Testis (tissue), 3 donors: ENCODE measurements around the gene TNNI3K. TPM values are rescaled to one million over a fixed set of nuclear protein-coding genes. Genes with fewer than 3 reads are reported as not detected.

ENCODE experiments used
- DNase-seq: peaks from one replicate; pipeline ENCODE4 v3.0.0-alpha.2; 2019
- H3K27ac ChIP-seq, 2 donors: fragments of 200-600 bp; sonication (generic); one replicate each; pipeline ENCODE4 v1.5.1; 2019
- H3K27me3 ChIP-seq: fragments of 200-600 bp; sonication (generic); one replicate; pipeline ENCODE4 v1.5.1; 2019
- H3K36me3 ChIP-seq: fragments of 200-600 bp; sonication (generic); one replicate; pipeline ENCODE4 v1.5.1; 2017; ENCODE audit warnings: low read depth; ENCODE audit errors: missing control alignments
- H3K4me1 ChIP-seq: fragments of 200-600 bp; sonication (generic); one replicate; pipeline ENCODE4 v1.5.1; 2019
- H3K4me3 ChIP-seq, 2 donors: fragments of 200-600 bp; sonication (generic); one replicate each; pipeline ENCODE4 v1.5.1; 2017 to 2019
- H3K9me3 ChIP-seq: fragments of 200-600 bp; sonication (generic); one replicate; pipeline ENCODE4 v1.5.1; 2017
- CTCF ChIP-seq, 3 experiments: fragments of 450-650 bp in 2 of 3; fragments of 200-600 bp in 1 of 3; sonication (generic) in 1 of 3; IDR thresholded peaks; one replicate each; pipeline ENCODE4 v1.5.1; 2016 to 2019; ENCODE audit warnings: antibody characterized with exemption in 3 of 3, mild to moderate bottlenecking in 2 of 3, moderate library complexity in 1 of 3
- POLR2A ChIP-seq: fragments of 450-650 bp; IDR thresholded peaks from one replicate; pipeline ENCODE4 v1.6.1; 2017; ENCODE audit warnings: antibody characterized with exemption, mild to moderate bottlenecking, moderate library complexity
- WGBS, 2 donors: methylation state at CpG; one replicate each; pipeline ENCODE4 v1.1.5; 2018; 5-methylcytosine and 5-hydroxymethylcytosine counted together
- intact Hi-C: fragments of 100-400 bp; cut with DNase I; formaldehyde crosslinking; loops from one replicate; pipeline ENCODE4 v1.15.1; 2023; ENCODE audit warnings: low total_unique reads
- polyA plus RNA-seq: library from polyadenylated mRNA; stranded (reverse); fragments of 350-450 nt; fragmentation: Illumina TruSeq; extraction: RNeasy Lipid Tissue Mini Kit (QIAGEN cat#74804); gene quantifications from one replicate; pipeline ENCODE4 v1.2.3, GENCODE V29; 2014; ENCODE audit warnings: low read depth, low replicate concordance; ENCODE audit not compliant: insufficient read depth
- total RNA-seq, 2 donors: library from RNA; depleted of rRNA; stranded (reverse); fragments of >200 nt; gene quantifications; one replicate each; pipeline ENCODE4 v1.2.3, GENCODE V29; 2016

The TNNI3K gene
- total and polyA plus RNA-seq, 3 donors from 2014 or later, result 6.4 to 6.8 (median 6.5) TPM

GRCh38 chr1:74498901-74499300, 263.7 kb downstream of the TNNI3K start:
- Histone ChIP-seq H3K27me3 (no peaks in the 10 kb centered on the region), H3K4me3 (no peak overlapping the region), H3K4me1 (no peaks in the 10 kb centered on the region), H3K36me3 (no peaks in the 10 kb centered on the region), H3K9me3 (no peaks in the 10 kb centered on the region), H3K27ac (no peak overlapping the region)
- DNase-seq, result no peak
- 93 to 94% methylated on average over 3 of the region's 3 CpGs for WGBS, 2 donors
- TF ChIP-seq POLR2A (no peak), CTCF (IDR thresholded peaks at IDR 0.05) (no peak)
- intact Hi-C loops, result no loop called here

- intact Hi-C loops, result no loop called here
- H3K27ac ChIP-seq, result no peak overlapping the region
- WGBS, 2 donors, result 20 to 28% methylated on average over 4 of the region's 4 CpGs
Measured at GRCh38 chr1:74502432-74502831, 267.2 kb downstream of the TNNI3K start.

GRCh38 chr1:74502858-74503257, 267.7 kb downstream of the TNNI3K start:
- WGBS, 2 donors, result 42 to 67% methylated on average over 2 of the region's 2 CpGs
- Histone ChIP-seq H3K9me3 (no peaks in the 10 kb centered on the region), H3K4me1 (no peaks in the 10 kb centered on the region), H3K4me3 (no peak overlapping the region), H3K36me3 (no peaks in the 10 kb centered on the region), H3K27ac (no peak overlapping the region), H3K27me3 (no peaks in the 10 kb centered on the region)
- intact Hi-C loops, result no loop called here
- TF ChIP-seq CTCF (IDR thresholded peaks at IDR 0.05) (no peak), POLR2A (no peak)
- no peak for DNase-seq

More at GRCh38 chr1:74502432-74502831, 267.2 kb downstream of the TNNI3K start:
- no peak for TF ChIP-seq CTCF (IDR thresholded peaks at IDR 0.05)
- no peak for TF ChIP-seq POLR2A
- H3K36me3 ChIP-seq, result no peaks in the 10 kb centered on the region
- DNase-seq, result peak; percentile 34
- H3K4me3 ChIP-seq, result no peak overlapping the region
- no peaks in the 10 kb centered on the region for H3K9me3 ChIP-seq
- no peaks in the 10 kb centered on the region for H3K27me3 ChIP-seq
- H3K4me1 ChIP-seq, result no peaks in the 10 kb centered on the region

GRCh38 chr1:74504125-74504932, 269.1 kb downstream of the TNNI3K start:
- H3K36me3 ChIP-seq, result no peaks in the 10 kb centered on the region
- no peak overlapping the region for H3K4me3 ChIP-seq
- H3K27ac ChIP-seq, result no peak overlapping the region
- intact Hi-C loops, result no loop called here
- H3K27me3 ChIP-seq, result no peaks in the 10 kb centered on the region
- H3K4me1 ChIP-seq, result no peaks in the 10 kb centered on the region
- DNase-seq, result peak; percentile 78
- 41 to 46% methylated on average over 15 of the region's 15 CpGs for WGBS, 2 donors
- no peaks in the 10 kb centered on the region for H3K9me3 ChIP-seq
- peak in 2 of 3 experiments; percentile 35 to 54 for TF ChIP-seq CTCF (IDR thresholded peaks at IDR 0.05)
- no peak for TF ChIP-seq POLR2A
